Measurements from ENCODE around the gene MAB21L2. TPM values are rescaled to one million over a fixed set of nuclear protein-coding genes. Genes with fewer than 3 reads are reported as not detected.

The MAB21L2 gene
- polyA plus RNA-seq, 1 donor from 2014 or later, result 1.6 TPM

DNA sequence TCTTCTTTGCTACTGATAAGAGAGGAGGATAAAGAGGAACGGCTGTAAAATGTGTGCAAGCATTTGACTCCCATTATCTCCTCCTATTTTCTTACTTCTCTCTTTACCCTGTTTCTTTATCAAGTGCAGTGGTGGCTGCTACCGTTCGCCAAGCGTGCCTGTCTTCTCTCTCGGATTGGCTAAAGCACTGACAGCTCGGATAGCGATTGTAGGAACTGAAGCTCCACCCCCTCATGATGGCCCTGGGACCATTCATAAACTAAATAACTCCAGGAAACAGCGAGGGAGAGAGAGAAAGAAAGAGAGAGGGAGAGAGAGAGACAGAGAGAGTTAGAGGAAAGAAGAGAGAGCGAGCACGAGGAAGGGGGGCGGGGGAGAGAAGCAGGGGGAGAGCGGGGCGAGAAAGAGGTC lies 305 bp upstream of the MAB21L2 start:
- no peaks in the 10 kb centered on the region for H3K36me3 ChIP-seq (ENCODE audit: insufficient read depth, low read length)
- H3K79me2 ChIP-seq (replicated peaks; ENCODE audit: insufficient read depth, low read length), result no peaks in the 10 kb centered on the region
- H4K20me1 ChIP-seq (ENCODE audit: insufficient read depth), result no peaks in the 10 kb centered on the region
- peaks cover 100% of the 10 kb centered on the region for H3K27me3 ChIP-seq (ENCODE audit: insufficient read depth, low read depth, low read length)
- no peak overlapping the region for H3K4me2 ChIP-seq (ENCODE audit: low read length)
- H2AFZ ChIP-seq (ENCODE audit: low read depth, low read length), result no peak overlapping the region
- no peaks in the 10 kb centered on the region for H3K9me2 ChIP-seq (ENCODE audit: insufficient read depth, low read length)
- TF ChIP-seq EZH2 (IDR thresholded peaks at IDR 0.05; ENCODE audit: borderline replicate concordance, insufficient read depth, low read length, poor library complexity, severe bottlenecking) (peak; percentile 76), SMC3 (conservative IDR thresholded peaks at IDR 0.05; ENCODE audit: poor library complexity) (no peak), EP300 (conservative IDR thresholded peaks at IDR 0.05; ENCODE audit: poor library complexity, severe bottlenecking) (no peak), POLR2AphosphoS5 (IDR thresholded peaks at IDR 0.05) (peak; percentile 7)
- TF ChIP-seq, protein P1, sequence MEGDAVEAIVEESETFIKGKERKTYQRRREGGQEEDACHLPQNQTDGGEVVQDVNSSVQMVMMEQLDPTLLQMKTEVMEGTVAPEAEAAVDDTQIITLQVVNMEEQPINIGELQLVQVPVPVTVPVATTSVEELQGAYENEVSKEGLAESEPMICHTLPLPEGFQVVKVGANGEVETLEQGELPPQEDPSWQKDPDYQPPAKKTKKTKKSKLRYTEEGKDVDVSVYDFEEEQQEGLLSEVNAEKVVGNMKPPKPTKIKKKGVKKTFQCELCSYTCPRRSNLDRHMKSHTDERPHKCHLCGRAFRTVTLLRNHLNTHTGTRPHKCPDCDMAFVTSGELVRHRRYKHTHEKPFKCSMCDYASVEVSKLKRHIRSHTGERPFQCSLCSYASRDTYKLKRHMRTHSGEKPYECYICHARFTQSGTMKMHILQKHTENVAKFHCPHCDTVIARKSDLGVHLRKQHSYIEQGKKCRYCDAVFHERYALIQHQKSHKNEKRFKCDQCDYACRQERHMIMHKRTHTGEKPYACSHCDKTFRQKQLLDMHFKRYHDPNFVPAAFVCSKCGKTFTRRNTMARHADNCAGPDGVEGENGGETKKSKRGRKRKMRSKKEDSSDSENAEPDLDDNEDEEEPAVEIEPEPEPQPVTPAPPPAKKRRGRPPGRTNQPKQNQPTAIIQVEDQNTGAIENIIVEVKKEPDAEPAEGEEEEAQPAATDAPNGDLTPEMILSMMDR (IDR thresholded peaks at IDR 0.05; ENCODE audit: poor library complexity, severe bottlenecking), result no peak
- TF ChIP-seq, protein P2, sequence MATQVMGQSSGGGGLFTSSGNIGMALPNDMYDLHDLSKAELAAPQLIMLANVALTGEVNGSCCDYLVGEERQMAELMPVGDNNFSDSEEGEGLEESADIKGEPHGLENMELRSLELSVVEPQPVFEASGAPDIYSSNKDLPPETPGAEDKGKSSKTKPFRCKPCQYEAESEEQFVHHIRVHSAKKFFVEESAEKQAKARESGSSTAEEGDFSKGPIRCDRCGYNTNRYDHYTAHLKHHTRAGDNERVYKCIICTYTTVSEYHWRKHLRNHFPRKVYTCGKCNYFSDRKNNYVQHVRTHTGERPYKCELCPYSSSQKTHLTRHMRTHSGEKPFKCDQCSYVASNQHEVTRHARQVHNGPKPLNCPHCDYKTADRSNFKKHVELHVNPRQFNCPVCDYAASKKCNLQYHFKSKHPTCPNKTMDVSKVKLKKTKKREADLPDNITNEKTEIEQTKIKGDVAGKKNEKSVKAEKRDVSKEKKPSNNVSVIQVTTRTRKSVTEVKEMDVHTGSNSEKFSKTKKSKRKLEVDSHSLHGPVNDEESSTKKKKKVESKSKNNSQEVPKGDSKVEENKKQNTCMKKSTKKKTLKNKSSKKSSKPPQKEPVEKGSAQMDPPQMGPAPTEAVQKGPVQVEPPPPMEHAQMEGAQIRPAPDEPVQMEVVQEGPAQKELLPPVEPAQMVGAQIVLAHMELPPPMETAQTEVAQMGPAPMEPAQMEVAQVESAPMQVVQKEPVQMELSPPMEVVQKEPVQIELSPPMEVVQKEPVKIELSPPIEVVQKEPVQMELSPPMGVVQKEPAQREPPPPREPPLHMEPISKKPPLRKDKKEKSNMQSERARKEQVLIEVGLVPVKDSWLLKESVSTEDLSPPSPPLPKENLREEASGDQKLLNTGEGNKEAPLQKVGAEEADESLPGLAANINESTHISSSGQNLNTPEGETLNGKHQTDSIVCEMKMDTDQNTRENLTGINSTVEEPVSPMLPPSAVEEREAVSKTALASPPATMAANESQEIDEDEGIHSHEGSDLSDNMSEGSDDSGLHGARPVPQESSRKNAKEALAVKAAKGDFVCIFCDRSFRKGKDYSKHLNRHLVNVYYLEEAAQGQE (IDR thresholded peaks at IDR 0.05; ENCODE audit: borderline replicate concordance), result no peak
- no peak overlapping the region for H3K4me3 ChIP-seq (ENCODE audit: low read length)
- no peaks in the 10 kb centered on the region for H3F3A ChIP-seq (ENCODE audit: insufficient read depth, low read length, poor library complexity, severe bottlenecking)
- no peak overlapping the region for H3K27ac ChIP-seq (ENCODE audit: low read length)
- no peaks in the 10 kb centered on the region for H3K9me3 ChIP-seq (ENCODE audit: low read length)
- no peak overlapping the region for H3K9ac ChIP-seq (ENCODE audit: low read length)

DNA sequence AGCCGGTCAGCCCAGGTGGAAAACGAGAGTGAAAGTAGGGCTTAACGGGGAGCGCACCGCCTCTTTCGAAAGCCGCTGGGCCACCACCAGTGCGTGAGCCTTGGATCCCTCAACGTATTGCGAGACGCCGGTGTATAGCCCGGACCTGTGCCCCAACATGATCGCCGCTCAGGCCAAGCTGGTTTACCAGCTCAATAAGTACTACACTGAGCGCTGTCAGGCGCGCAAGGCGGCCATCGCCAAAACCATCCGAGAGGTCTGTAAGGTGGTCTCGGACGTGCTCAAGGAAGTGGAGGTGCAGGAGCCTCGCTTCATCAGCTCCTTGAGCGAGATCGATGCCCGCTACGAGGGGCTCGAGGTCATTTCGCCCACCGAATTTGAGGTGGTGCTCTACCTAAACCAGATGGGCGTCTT lies 929 bp downstream of the MAB21L2 start:
- Histone ChIP-seq H3K79me2 (replicated peaks; ENCODE audit: insufficient read depth, low read length) (no peaks in the 10 kb centered on the region), H3F3A (ENCODE audit: insufficient read depth, low read length, poor library complexity, severe bottlenecking) (no peaks in the 10 kb centered on the region), H3K27ac (ENCODE audit: low read length) (no peak overlapping the region), H3K36me3 (ENCODE audit: insufficient read depth, low read length) (no peaks in the 10 kb centered on the region), H4K20me1 (ENCODE audit: insufficient read depth) (no peaks in the 10 kb centered on the region), H3K4me3 (ENCODE audit: low read length) (peak overlapping the region; percentile 53), H3K27me3 (ENCODE audit: insufficient read depth, low read depth, low read length) (peaks cover 100% of the 10 kb centered on the region), H3K9me2 (ENCODE audit: insufficient read depth, low read length) (no peaks in the 10 kb centered on the region), H2AFZ (ENCODE audit: low read depth, low read length) (no peak overlapping the region), H3K9ac (ENCODE audit: low read length) (no peak overlapping the region), H3K4me2 (ENCODE audit: low read length) (no peak overlapping the region), H3K9me3 (ENCODE audit: low read length) (no peaks in the 10 kb centered on the region)
- TF ChIP-seq EZH2 (IDR thresholded peaks at IDR 0.05; ENCODE audit: borderline replicate concordance, insufficient read depth, low read length, poor library complexity, severe bottlenecking), result peak; percentile 90
- no peak for TF ChIP-seq SMC3 (conservative IDR thresholded peaks at IDR 0.05; ENCODE audit: poor library complexity)

DNA sequence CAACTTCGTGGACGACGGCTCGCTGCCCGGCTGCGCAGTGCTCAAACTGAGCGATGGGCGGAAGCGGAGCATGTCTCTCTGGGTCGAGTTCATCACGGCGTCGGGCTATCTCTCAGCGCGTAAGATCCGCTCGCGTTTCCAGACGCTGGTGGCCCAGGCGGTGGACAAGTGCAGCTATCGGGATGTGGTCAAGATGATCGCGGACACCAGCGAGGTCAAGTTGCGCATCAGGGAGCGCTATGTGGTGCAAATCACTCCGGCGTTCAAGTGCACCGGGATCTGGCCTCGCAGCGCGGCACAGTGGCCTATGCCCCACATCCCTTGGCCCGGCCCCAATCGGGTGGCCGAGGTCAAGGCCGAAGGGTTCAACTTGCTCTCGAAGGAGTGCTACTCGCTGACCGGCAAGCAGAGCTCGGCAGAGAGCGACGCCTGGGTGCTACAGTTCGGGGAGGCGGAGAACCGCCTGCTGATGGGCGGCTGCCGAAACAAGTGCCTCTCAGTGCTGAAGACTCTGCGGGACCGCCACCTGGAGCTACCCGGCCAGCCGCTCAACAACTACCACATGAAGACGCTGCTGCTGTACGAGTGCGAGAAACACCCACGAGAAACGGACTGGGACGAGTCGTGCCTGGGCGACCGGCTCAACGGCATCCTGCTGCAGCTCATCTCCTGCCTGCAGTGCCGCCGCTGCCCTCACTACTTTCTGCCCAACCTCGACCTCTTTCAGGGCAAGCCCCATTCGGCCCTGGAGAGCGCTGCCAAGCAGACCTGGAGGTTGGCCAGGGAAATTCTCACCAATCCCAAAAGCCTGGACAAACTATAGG lies 1.5 kb downstream of the MAB21L2 start:
- Histone ChIP-seq H4K20me1 (ENCODE audit: insufficient read depth) (no peaks in the 10 kb centered on the region), H3K36me3 (ENCODE audit: insufficient read depth, low read length) (no peaks in the 10 kb centered on the region), H3K79me2 (replicated peaks; ENCODE audit: insufficient read depth, low read length) (no peaks in the 10 kb centered on the region), H3K27me3 (ENCODE audit: insufficient read depth, low read depth, low read length) (peaks cover 98% of the 10 kb centered on the region), H3K9ac (ENCODE audit: low read length) (no peak overlapping the region), H3K9me2 (ENCODE audit: insufficient read depth, low read length) (no peaks in the 10 kb centered on the region), H3K4me3 (ENCODE audit: low read length) (peak overlapping the region; percentile 53), H3K27ac (ENCODE audit: low read length) (no peak overlapping the region), H3F3A (ENCODE audit: insufficient read depth, low read length, poor library complexity, severe bottlenecking) (no peaks in the 10 kb centered on the region), H3K4me2 (ENCODE audit: low read length) (no peak overlapping the region), H2AFZ (ENCODE audit: low read depth, low read length) (no peak overlapping the region), H3K9me3 (ENCODE audit: low read length) (no peaks in the 10 kb centered on the region)
- TF ChIP-seq RAD21 (conservative IDR thresholded peaks at IDR 0.05) (no peak), POLR2AphosphoS5 (IDR thresholded peaks at IDR 0.05) (peak; percentile 45)

All from neural cell (in vitro differentiated cells).